ENCODE data around the gene RIBC1.
"Not testable (repeated sequence)": the region's sequence is repeated elsewhere in the genome, so short reads cannot be mapped to it uniquely, and the experiment has no call there.

RIBC1 gene

GRCh38 chrX:53437206-53437605 lies 14.5 kb downstream of the RIBC1 start:
- no peak for DNase-seq

- no peak for DNase-seq
These were observed 15.6 kb downstream of the RIBC1 start for GRCh38 chrX:53438174-53438831.

- no peak for DNase-seq
These were observed 16.2 kb downstream of the RIBC1 start for GRCh38 chrX:53438832-53439230.

- no peak for DNase-seq
These were observed 17.4 kb downstream of the RIBC1 start for GRCh38 chrX:53440101-53440500.

- DNase-seq, result peak; percentile 3
These were observed 18.2 kb downstream of the RIBC1 start for GRCh38 chrX:53440621-53441517.

- peak; percentile 59 for DNase-seq
These were observed 19.1 kb downstream of the RIBC1 start for GRCh38 chrX:53441531-53442321.

- DNase-seq, result no peak
These were observed 19.6 kb downstream of the RIBC1 start for GRCh38 chrX:53442322-53442631.

GRCh38 chrX:53445977-53446376 lies 23.3 kb downstream of the RIBC1 start:
- peak; percentile 5 for DNase-seq

GRCh38 chrX:53447441-53447840 lies 24.8 kb downstream of the RIBC1 start:
- DNase-seq, result no peak

- no peak for DNase-seq
These were observed 27.0 kb downstream of the RIBC1 start for GRCh38 chrX:53449632-53450031.

- DNase-seq, result no peak
These were observed 30.1 kb downstream of the RIBC1 start for GRCh38 chrX:53452812-53453211.

GRCh38 chrX:53456254-53456653 lies 33.6 kb downstream of the RIBC1 start:
- no peak for DNase-seq

GRCh38 chrX:53458082-53458481 lies 35.4 kb downstream of the RIBC1 start:
- DNase-seq, result no peak

- DNase-seq, result not testable (repeated sequence)
These were observed 46.0 kb downstream of the RIBC1 start for GRCh38 chrX:53468659-53469058.

GRCh38 chrX:53471346-53471745 lies 48.7 kb downstream of the RIBC1 start:
- DNase-seq, result no peak

- no peak for DNase-seq
These were observed 52.0 kb downstream of the RIBC1 start for GRCh38 chrX:53474707-53475106.

GRCh38 chrX:53476371-53476770 lies 53.7 kb downstream of the RIBC1 start:
- no peak for DNase-seq

- no peak for DNase-seq
These were observed 56.6 kb downstream of the RIBC1 start for GRCh38 chrX:53479301-53479700.
